ENCODE data around the gene IFNA6. TPM values are rescaled to one million over a fixed set of nuclear protein-coding genes. Genes with fewer than 3 reads are reported as not detected.

Gene IFNA6
- total and polyA plus RNA-seq, 2 of the 4 experiments (the other 2 are of a cell fraction) = not detected

DNA sequence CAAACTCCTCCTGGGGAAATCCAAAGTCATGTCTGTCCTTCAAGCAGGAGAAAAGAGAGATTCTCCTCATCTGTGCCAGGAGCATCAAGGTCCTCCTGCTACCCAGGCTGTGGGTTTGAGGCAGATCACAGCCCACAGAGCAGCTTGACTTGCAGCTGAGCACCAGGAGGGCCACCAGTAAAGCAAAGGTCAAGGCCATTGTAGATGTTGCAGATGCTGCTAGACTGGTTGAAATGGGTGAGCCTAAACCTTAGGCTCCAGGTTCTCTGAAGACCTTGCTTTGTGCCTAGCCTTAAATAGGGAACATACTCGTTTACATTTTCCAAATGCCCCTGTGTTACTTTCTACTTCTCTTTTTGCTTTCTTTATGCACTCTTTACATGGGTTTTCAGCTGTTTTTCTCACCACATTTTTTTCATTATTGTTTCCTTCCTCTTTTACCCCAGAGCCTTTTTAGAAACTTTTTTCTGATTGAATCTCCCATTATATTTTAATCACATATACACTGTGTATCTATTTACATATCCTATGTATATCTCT lies 34.5 kb upstream of the IFNA6 start, which contains the start of gene IFNA2:
Gene IFNA2 (minus strand): TSS at position 268 of the 540 bp plus-strand sequence. CDS start 69 bp downstream, at position 199.
- Histone ChIP-seq H2AK9ac (replicated peaks; ENCODE audit: low read depth, low read length, poor library complexity) (no peak within 1 kb of the TSS), H3K27me3 (ENCODE audit: control insufficient read depth, insufficient read depth, low read length) (peaks cover 20% of the 10 kb centered on the region), H2BK120ac (ENCODE audit: low read depth, low read length) (no peak within 1 kb of the TSS), H4K20me1 (ENCODE audit: insufficient read depth, low read length) (no peaks in the 10 kb centered on the region), H3K9me3 (ENCODE audit: control insufficient read depth, insufficient read depth, low read length) (no peaks in the 10 kb centered on the region), H3K4me1 (ENCODE audit: control insufficient read depth, insufficient read depth, low read length) (no peaks in the 10 kb centered on the region), H3K56ac (ENCODE audit: extremely low read depth, insufficient read depth, low read length) (no peak within 1 kb of the TSS), H3K4me3 (ENCODE audit: insufficient read depth, low read depth, low read length) (no peak within 1 kb of the TSS), H3K36me3 (ENCODE audit: control insufficient read depth, insufficient read depth, low read length) (no peaks in the 10 kb centered on the region), H3K79me1 (ENCODE audit: low read depth in 1 of 2, low read length in 2 of 2) (no peaks in the 10 kb centered on the region), H3K9me1 (ENCODE audit: insufficient read depth, low read length) (no peaks in the 10 kb centered on the region), H2AFZ (replicated peaks; ENCODE audit: low read length, poor library complexity) (no peak within 1 kb of the TSS), H3K27ac (ENCODE audit: insufficient read depth, low read length) (no peak within 1 kb of the TSS), H3K14ac (replicated peaks; ENCODE audit: low read depth, low read length) (no peak within 1 kb of the TSS), H2AK5ac (ENCODE audit: low read depth, low read length) (no peak within 1 kb of the TSS), H3K23ac (ENCODE audit: low read depth, low read length) (no peak within 1 kb of the TSS), H4K91ac (ENCODE audit: insufficient read depth, low read depth, low read length) (no peak within 1 kb of the TSS), H2BK20ac (ENCODE audit: low read depth, low read length) (no peak within 1 kb of the TSS), H2BK5ac (ENCODE audit: low read depth, low read length, poor library complexity, severe bottlenecking) (no peak within 1 kb of the TSS), H4K8ac (ENCODE audit: low read depth in 2 of 2, low read length in 2 of 2) (no peak within 1 kb of the TSS), H3K4me2 (ENCODE audit: low read depth, low read length) (no peak within 1 kb of the TSS), H2BK15ac (ENCODE audit: low read depth, low read length) (no peak within 1 kb of the TSS), H4K5ac (ENCODE audit: low read depth, low read length) (no peak within 1 kb of the TSS), H3K18ac (ENCODE audit: low read depth, low read length) (no peak within 1 kb of the TSS), H3K9ac (ENCODE audit: low read depth, low read length) (no peak within 1 kb of the TSS), H3K4ac (ENCODE audit: low read depth, low read length) (no peak within 1 kb of the TSS)
- ATAC-seq (ENCODE audit: low read depth) = no peak
- dilution Hi-C loops (cut with HindIII; ENCODE audit: low sequenced_read_pairs, unreplicated experiment) = no loop called here
- in situ Hi-C loops (cut with MboI; ENCODE audit: low sequenced_read_pairs) = no loop called here
- POLR2A ChIA-PET (ENCODE audit: unreplicated experiment) = no interaction called here
- CTCF ChIA-PET = interaction anchor here (1.5 kb wide), 1 partner anchor 11 kb away, joined by 3 read pairs; no protein-coding TSS in a partner anchor
- no peak for DNase-seq
- WGBS, 2 experiments (ENCODE audit: extremely low coverage in 2 of 2, insufficient read length in 1 of 2) = no CpG with 5 or more reads among the region's 1 CpG
- TF ChIP-seq, protein P1, sequence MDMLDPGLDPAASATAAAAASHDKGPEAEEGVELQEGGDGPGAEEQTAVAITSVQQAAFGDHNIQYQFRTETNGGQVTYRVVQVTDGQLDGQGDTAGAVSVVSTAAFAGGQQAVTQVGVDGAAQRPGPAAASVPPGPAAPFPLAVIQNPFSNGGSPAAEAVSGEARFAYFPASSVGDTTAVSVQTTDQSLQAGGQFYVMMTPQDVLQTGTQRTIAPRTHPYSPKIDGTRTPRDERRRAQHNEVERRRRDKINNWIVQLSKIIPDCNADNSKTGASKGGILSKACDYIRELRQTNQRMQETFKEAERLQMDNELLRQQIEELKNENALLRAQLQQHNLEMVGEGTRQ (IDR thresholded peaks at IDR 0.05; ENCODE audit: low read depth, low read length) = no peak
- TF ChIP-seq CHD1 (IDR thresholded peaks at IDR 0.05; ENCODE audit: low read depth, low read length) (no peak), RFX5 (IDR thresholded peaks at IDR 0.05; ENCODE audit: low read depth, low read length) (no peak), SMC3 (IDR thresholded peaks at IDR 0.05; ENCODE audit: low read depth, low read length) (no peak), BHLHE40 (IDR thresholded peaks at IDR 0.05; ENCODE audit: low read depth, low read length) (no peak), MAFK (IDR thresholded peaks at IDR 0.05; ENCODE audit: low read depth, low read length) (no peak), FOS (IDR thresholded peaks at IDR 0.05; ENCODE audit: low read depth, low read length) (no peak), MXI1 (IDR thresholded peaks at IDR 0.05; ENCODE audit: borderline replicate concordance, low read depth, low read length) (no peak), NFE2L2 (IDR thresholded peaks at IDR 0.05; ENCODE audit: low read depth, low read length) (no peak), RCOR1 (IDR thresholded peaks at IDR 0.05; ENCODE audit: insufficient replicate concordance, low read length) (no peak), MAZ (IDR thresholded peaks at IDR 0.05; ENCODE audit: borderline replicate concordance, low read depth, low read length) (no peak), POLR2A (IDR thresholded peaks at IDR 0.05; ENCODE audit: low read depth, low read length) (no peak), RAD21 (IDR thresholded peaks at IDR 0.05; ENCODE audit: low read length) (no peak), CEBPB (IDR thresholded peaks at IDR 0.05; ENCODE audit: low read depth, low read length) (no peak)
- TF ChIP-seq, protein P2, sequence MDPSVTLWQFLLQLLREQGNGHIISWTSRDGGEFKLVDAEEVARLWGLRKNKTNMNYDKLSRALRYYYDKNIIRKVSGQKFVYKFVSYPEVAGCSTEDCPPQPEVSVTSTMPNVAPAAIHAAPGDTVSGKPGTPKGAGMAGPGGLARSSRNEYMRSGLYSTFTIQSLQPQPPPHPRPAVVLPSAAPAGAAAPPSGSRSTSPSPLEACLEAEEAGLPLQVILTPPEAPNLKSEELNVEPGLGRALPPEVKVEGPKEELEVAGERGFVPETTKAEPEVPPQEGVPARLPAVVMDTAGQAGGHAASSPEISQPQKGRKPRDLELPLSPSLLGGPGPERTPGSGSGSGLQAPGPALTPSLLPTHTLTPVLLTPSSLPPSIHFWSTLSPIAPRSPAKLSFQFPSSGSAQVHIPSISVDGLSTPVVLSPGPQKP (IDR thresholded peaks at IDR 0.05; ENCODE audit: borderline replicate concordance, low read depth, low read length) = no peak
- TF ChIP-seq, protein P3, sequence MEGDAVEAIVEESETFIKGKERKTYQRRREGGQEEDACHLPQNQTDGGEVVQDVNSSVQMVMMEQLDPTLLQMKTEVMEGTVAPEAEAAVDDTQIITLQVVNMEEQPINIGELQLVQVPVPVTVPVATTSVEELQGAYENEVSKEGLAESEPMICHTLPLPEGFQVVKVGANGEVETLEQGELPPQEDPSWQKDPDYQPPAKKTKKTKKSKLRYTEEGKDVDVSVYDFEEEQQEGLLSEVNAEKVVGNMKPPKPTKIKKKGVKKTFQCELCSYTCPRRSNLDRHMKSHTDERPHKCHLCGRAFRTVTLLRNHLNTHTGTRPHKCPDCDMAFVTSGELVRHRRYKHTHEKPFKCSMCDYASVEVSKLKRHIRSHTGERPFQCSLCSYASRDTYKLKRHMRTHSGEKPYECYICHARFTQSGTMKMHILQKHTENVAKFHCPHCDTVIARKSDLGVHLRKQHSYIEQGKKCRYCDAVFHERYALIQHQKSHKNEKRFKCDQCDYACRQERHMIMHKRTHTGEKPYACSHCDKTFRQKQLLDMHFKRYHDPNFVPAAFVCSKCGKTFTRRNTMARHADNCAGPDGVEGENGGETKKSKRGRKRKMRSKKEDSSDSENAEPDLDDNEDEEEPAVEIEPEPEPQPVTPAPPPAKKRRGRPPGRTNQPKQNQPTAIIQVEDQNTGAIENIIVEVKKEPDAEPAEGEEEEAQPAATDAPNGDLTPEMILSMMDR (conservative IDR thresholded peaks at IDR 0.05; ENCODE audit: low read depth, low read length) = no peak
- intact Hi-C loops (cut with micrococcal nuclease) = no loop called here
- BruUV-seq (replicated peaks) = no TSS peak

Measured in IMR-90 (cell line).